ENCODE data around the gene LY6G5B.

DNA sequence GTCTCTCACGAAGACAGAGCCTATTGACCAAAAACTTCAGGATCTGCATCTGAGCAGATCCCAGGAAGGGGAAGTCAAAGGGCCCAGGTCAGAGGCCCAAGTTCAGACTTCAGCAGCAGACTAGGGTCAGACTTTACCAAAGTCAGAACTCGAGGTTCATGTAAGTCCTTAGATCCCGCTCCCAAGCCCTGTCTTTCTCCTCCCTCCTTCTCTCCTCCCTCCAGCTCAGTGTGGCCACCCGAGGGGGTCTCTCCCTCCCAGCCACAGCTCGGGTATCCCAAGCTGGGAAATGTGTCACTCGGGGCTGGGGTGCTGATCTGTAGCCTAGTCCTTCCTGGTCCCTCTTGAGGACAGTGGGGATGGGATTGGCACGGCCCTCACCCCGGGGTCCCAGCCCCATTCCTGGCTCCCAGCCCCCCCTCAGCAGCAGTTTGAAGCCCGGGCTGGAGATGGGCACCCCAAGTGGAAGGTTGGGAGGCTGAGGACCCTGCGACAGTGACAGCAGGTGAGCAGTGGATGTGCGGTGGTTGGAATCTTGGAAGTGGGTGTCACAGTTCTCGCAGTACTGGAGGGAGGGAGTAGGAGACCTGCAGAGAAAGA, 7.6 kb upstream of the LY6G5B start:
- TF ChIP-seq, protein P1, sequence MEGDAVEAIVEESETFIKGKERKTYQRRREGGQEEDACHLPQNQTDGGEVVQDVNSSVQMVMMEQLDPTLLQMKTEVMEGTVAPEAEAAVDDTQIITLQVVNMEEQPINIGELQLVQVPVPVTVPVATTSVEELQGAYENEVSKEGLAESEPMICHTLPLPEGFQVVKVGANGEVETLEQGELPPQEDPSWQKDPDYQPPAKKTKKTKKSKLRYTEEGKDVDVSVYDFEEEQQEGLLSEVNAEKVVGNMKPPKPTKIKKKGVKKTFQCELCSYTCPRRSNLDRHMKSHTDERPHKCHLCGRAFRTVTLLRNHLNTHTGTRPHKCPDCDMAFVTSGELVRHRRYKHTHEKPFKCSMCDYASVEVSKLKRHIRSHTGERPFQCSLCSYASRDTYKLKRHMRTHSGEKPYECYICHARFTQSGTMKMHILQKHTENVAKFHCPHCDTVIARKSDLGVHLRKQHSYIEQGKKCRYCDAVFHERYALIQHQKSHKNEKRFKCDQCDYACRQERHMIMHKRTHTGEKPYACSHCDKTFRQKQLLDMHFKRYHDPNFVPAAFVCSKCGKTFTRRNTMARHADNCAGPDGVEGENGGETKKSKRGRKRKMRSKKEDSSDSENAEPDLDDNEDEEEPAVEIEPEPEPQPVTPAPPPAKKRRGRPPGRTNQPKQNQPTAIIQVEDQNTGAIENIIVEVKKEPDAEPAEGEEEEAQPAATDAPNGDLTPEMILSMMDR (IDR thresholded peaks at IDR 0.05; ENCODE audit: extremely low read depth in 1 of 2, insufficient read depth in 1 of 2, low read depth in 1 of 2, low read length in 2 of 2) = no peak
- TF ChIP-seq POLR2A (IDR thresholded peaks at IDR 0.05; ENCODE audit: low read depth, low read length) (no peak), EZH2 (IDR thresholded peaks at IDR 0.05; ENCODE audit: borderline replicate concordance, low read depth, low read length, severe bottlenecking) (no peak), MYC (IDR thresholded peaks at IDR 0.05; ENCODE audit: low read depth, low read length) (no peak), GATA2 (IDR thresholded peaks at IDR 0.05; ENCODE audit: insufficient read depth, insufficient read length, low read depth, low read length) (no peak), FOS (IDR thresholded peaks at IDR 0.05; ENCODE audit: borderline replicate concordance, insufficient read depth, low read length) (no peak)
